GM04504 (cell line): ENCODE data around the gene RASA3.
A peak's percentile ranks its signal among the peaks of the same experiment; 100 is the strongest.
"Not testable (repeated sequence)": the region's sequence is repeated elsewhere in the genome, so short reads cannot be mapped to it uniquely, and the experiment has no call there.

Experiments used
- DNase-seq: peaks from one replicate; pipeline ENCODE4 v3.0.0-alpha.2; 2012; ENCODE audit warnings: low read depth

Gene RASA3

GRCh38 chr13:114127473-114128347 is 4.7 kb downstream of the RASA3 start:
- no peak for DNase-seq

- DNase-seq: no peak
Measured at GRCh38 chr13:114126789-114127472, 5.5 kb downstream of the RASA3 start.

- not testable (repeated sequence) for DNase-seq
Measured at GRCh38 chr13:114126086-114126485, 6.3 kb downstream of the RASA3 start.

- DNase-seq: no peak
Measured at GRCh38 chr13:114125589-114125988, 6.8 kb downstream of the RASA3 start.

- DNase-seq: no peak
Measured at GRCh38 chr13:114124921-114125320, 7.5 kb downstream of the RASA3 start.

GRCh38 chr13:114124431-114124830 is 8.0 kb downstream of the RASA3 start:
- DNase-seq: no peak

GRCh38 chr13:114123876-114124275 is 8.5 kb downstream of the RASA3 start:
- DNase-seq: no peak

GRCh38 chr13:114123448-114123847 is 9.0 kb downstream of the RASA3 start:
- no peak for DNase-seq

- DNase-seq: no peak
Measured at GRCh38 chr13:114122591-114123211, 9.7 kb downstream of the RASA3 start.

- DNase-seq: no peak
Measured at GRCh38 chr13:114122127-114122511, 10.3 kb downstream of the RASA3 start.

GRCh38 chr13:114121496-114122126 is 10.8 kb downstream of the RASA3 start:
- no peak for DNase-seq

GRCh38 chr13:114121031-114121430 is 11.4 kb downstream of the RASA3 start:
- DNase-seq: no peak

GRCh38 chr13:114120591-114121011 is 11.8 kb downstream of the RASA3 start:
- no peak for DNase-seq

GRCh38 chr13:114119196-114119595 is 13.2 kb downstream of the RASA3 start:
- DNase-seq: peak; percentile 78

- DNase-seq: no peak
Measured at GRCh38 chr13:114118511-114119123, 13.8 kb downstream of the RASA3 start.

GRCh38 chr13:114118086-114118485 is 14.3 kb downstream of the RASA3 start:
- no peak for DNase-seq

- DNase-seq: not testable (repeated sequence)
Measured at GRCh38 chr13:114117341-114117874, 15.0 kb downstream of the RASA3 start.

- DNase-seq: no peak
Measured at GRCh38 chr13:114116734-114117133, 15.7 kb downstream of the RASA3 start.

GRCh38 chr13:114115796-114116195 is 16.6 kb downstream of the RASA3 start:
- no peak for DNase-seq

GRCh38 chr13:114115191-114115671 is 17.2 kb downstream of the RASA3 start:
- DNase-seq: no peak

- DNase-seq: not testable (repeated sequence)
Measured at GRCh38 chr13:114114666-114115065, 17.8 kb downstream of the RASA3 start.
